Ramos (cell line): Measurements from ENCODE around the gene RBMS1.
"Not testable (repeated sequence)": the region's sequence is repeated elsewhere in the genome, so short reads cannot be mapped to it uniquely, and the experiment has no call there.

Experiments
- in situ Hi-C: fragments of 300-500 bp; cut with MboI; formaldehyde crosslinking; loops from one replicate; pipeline ENCODE4 v1.14.3; 2022; ENCODE audit warnings: low sequenced_read_pairs; ENCODE audit not compliant: unreplicated experiment

The RBMS1 gene

GRCh38 chr2:160368988-160369930, 124.3 kb downstream of the RBMS1 start:
- in situ Hi-C loops = no loop called here

- in situ Hi-C loops = no loop called here
Observed at GRCh38 chr2:160367887-160368286, 125.7 kb downstream of the RBMS1 start.

- in situ Hi-C loops = not testable (repeated sequence)
Observed at GRCh38 chr2:160367139-160367538, 126.5 kb downstream of the RBMS1 start.

DNA sequence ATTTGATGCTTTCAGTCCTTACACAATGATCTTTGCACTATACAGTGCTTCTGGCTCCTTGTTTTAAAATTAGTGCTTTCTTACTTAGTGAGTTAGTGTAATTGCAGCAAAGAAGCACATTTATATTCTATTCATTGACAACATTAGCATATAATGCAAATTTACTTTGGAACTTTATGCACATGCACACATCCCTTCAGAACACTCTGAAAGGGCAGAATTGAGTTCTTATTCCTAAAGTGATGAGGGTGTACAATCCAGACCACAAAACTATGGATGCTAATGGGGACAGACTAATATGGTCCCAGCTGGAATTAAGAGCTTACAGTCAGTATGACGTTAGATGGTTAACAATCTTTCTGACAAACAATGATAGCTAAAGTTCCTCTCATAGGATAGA, 127.1 kb downstream of the RBMS1 start:
- in situ Hi-C loops = no loop called here

DNA sequence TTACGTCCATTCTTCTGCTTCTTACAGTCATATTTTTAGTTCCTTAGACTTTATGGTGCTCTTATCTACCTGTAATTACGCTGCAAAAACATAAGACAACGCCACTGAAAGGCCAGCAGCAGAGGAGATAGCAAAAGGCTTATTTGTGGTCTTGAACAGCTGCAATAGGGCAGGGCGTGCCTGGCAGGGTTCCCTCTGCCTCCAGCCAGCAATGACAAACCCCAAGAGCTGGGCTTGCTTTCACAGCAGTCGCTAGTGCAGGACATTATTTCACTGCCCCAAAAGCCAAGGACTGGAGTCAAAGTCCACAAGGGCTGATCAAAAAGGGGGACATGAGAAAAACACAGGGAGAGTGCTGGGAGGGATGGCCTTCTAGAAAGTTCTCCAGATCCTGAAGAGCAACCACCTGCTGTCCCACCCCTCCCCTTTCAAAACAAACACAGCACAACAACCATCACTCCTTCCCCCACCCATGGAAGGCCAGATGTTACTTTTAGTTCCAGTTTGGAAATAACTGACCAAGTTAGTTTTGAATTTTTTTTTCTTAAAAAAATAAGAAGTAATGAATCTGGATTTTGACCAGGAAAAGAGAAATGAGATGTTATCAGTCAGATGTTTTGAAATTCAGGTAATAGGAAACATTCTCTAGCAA, 127.8 kb downstream of the RBMS1 start:
- in situ Hi-C loops = no loop called here

GRCh38 chr2:160364364-160364763, 129.2 kb downstream of the RBMS1 start:
- in situ Hi-C loops = no loop called here

- in situ Hi-C loops = no loop called here
Observed at GRCh38 chr2:160363961-160364360, 129.6 kb downstream of the RBMS1 start.

GRCh38 chr2:160363055-160363454, 130.6 kb downstream of the RBMS1 start:
- in situ Hi-C loops = no loop called here

GRCh38 chr2:160362541-160362940, 131.1 kb downstream of the RBMS1 start:
- in situ Hi-C loops = no loop called here

DNA sequence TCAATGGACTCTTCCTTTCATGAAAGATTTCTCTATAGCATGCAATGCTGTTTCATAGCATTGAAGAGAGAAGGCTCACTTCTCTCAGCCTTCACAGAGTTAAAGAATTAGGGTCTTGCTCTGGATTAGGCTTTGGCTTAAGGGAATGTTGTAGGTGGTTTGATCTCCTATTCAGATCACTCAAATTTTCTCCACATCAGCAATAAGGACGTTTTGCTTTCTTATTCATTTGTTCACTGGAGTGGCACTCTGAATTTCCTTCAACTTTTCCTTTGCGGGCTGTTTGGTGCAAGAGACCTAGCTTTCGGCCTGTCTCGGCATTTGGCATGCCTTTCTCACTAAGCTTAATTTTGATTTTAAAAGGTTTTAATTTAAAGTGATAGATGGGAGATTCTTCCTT, 131.6 kb downstream of the RBMS1 start:
- in situ Hi-C loops = no loop called here

DNA sequence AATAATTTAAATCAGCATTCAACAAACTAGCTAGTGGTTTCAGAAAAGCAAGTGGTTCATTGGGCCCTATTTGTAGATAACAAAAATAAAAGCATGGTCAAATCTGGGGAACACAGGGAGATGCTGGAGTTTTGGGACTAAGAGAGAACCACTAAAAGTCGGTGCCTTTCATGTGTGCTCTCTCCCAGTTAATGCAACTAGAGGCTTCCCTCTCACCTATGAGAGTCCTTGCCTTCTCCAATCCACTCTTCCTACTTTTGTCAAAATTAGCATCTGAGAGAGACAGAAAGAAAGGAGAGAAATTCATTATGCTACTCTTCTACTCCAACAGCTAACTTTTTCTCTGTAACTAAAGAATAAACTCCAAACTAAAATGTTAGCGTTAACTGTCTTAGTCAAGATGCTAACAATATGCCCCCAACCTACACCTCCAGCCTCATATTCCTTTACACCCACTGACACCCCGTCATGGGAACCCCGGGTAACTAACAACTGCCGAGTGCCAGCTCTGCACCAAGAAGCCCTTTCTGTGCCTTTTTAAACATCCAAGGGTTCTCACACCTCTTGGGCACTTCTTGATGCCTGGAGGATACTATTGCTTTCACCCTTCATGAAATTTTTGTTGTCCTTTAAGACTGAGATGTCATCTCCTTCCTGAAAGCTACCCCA, 133.4 kb downstream of the RBMS1 start:
- in situ Hi-C loops = no loop called here

DNA sequence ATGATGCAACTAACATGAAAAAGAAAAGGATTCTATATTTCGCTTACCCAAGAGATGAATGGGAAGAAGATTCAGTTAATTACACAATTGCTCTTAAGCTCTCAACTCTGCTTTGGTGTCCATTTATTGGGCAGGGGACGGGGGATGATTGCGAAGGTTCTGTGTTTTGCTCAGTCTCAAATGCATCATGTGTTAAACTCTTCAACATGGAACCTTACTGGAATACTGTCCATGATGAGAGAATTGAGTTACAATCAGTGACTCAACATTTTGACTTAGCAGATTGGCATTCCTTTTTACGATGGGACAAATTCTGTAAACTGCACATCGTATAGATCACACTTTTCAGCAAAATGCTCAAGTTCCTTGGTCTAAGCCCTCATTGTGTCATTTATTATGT, 135.6 kb downstream of the RBMS1 start:
- in situ Hi-C loops = no loop called here

- in situ Hi-C loops = no loop called here
Observed at GRCh38 chr2:160356485-160356884, 137.1 kb downstream of the RBMS1 start.

DNA sequence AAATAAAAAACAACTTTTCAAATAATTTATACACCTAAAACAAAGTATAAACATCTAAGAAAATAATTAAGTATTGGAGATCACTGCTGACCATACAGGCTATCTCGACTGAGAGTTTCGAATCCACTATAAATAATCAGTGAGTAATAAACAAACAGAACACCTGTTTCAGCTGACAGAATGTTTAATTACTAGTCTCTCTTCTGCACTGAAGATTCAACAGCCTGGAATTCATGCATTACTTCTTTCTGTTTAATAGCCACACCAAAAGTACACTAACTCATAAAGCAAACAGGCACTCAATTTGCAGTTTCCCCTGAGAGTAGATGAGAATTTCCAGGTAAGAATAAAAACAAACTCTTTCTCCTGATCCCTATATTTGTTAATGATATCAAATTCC, 138.5 kb downstream of the RBMS1 start:
- in situ Hi-C loops = no loop called here

DNA sequence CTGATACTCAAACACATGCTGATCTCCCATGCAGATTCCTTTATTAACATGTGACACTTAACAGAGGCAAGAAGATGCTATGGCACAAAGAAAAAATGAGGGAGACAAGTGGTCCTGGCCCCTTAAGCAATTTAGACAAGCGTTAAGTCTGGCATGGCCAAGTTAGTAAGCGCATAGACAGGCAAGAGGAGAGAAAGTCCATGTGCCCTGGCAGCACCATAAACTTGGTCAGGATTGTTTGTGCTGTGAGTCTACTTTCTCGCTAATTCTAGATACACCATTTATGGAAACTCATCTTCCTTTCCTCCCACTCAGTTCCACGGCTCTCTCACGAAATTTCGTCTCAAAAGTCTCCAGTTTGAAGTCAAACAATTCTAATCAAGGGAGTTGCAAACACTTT, 138.9 kb downstream of the RBMS1 start:
- in situ Hi-C loops = no loop called here

GRCh38 chr2:160353813-160354212, 139.8 kb downstream of the RBMS1 start:
- in situ Hi-C loops = no loop called here

- in situ Hi-C loops = no loop called here
Observed at GRCh38 chr2:160353166-160353565, 140.4 kb downstream of the RBMS1 start.

DNA sequence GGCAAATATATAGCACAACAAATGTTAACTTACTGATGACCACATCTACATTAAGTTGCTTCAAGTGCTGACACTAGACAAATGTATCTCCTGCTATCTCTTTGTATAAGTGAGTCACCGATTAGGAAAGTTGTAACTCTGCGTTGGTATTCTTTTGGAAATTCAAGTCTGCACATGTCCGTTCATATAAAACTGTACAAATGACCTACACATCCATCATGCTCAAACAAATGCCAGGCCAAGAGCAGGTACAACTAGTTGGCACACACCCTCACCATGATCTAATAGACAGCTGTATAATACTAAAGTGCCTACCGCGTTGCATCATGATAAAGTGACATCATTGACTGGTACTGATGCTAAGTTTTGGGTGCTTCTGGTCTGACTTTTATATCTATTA, 141.1 kb downstream of the RBMS1 start:
- in situ Hi-C loops = no loop called here

GRCh38 chr2:160351956-160352355, 141.7 kb downstream of the RBMS1 start:
- in situ Hi-C loops = no loop called here

DNA sequence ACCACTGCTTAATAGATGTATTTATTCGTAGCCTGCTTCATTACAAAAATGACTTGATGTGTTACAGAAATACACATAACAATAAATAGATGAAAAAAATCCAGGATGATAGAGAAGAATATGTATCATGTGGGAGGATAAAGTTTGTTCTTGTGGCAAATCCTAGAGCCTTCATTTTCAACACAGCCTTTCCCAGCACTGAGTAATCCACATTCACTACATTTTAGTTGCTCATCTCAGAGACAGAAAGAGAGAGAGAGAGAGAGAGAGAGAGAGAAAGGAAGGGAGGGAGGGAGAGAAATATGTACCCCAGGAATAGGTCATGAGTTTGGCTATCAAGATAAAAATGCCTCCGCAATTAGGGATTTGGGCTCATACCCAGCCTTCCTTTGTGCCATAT, 144.3 kb downstream of the RBMS1 start:
- in situ Hi-C loops = no loop called here

GRCh38 chr2:160347269-160347863, 146.2 kb downstream of the RBMS1 start:
- in situ Hi-C loops = no loop called here
